HG02884 (cell line): ENCODE data around the gene USP26.
"Not testable (repeated sequence)": the region's sequence is repeated elsewhere in the genome, so short reads cannot be mapped to it uniquely, and the experiment has no call there.

Experiments
- ATAC-seq: cut with Tn5 transposase; IDR thresholded peaks from one replicate; pipeline ENCODE4 v1.9.1; 2021; ENCODE audit warnings: mild to moderate bottlenecking, moderate library complexity; ENCODE audit not compliant: unreplicated experiment

The USP26 gene

GRCh38 chrX:133097031-133097430, at the start of gene USP26:
TSS of gene USP26 (minus strand) at chrX:133097109. CDS start at chrX:133028220, 68,889 bp downstream.
- no peak for ATAC-seq

GRCh38 chrX:133134282-133134681, 37.4 kb upstream of the USP26 start:
- no peak for ATAC-seq

GRCh38 chrX:133120406-133120805, 23.5 kb upstream of the USP26 start:
- ATAC-seq, result no peak

GRCh38 chrX:133094098-133094731, 2.7 kb downstream of the USP26 start:
- no peak for ATAC-seq

GRCh38 chrX:133090236-133090809, 6.6 kb downstream of the USP26 start:
- ATAC-seq, result no peak

GRCh38 chrX:133089411-133089810, 7.5 kb downstream of the USP26 start:
- ATAC-seq, result no peak

- no peak for ATAC-seq
Measured at GRCh38 chrX:133085785-133086184, 11.1 kb downstream of the USP26 start.

- ATAC-seq, result not testable (repeated sequence)
Measured at GRCh38 chrX:133085056-133085455, 11.9 kb downstream of the USP26 start.

- no peak for ATAC-seq
Measured at GRCh38 chrX:133083899-133084298, 13.0 kb downstream of the USP26 start.

GRCh38 chrX:133081990-133082389, 14.9 kb downstream of the USP26 start:
- ATAC-seq, result no peak

GRCh38 chrX:133077856-133078255, 19.1 kb downstream of the USP26 start:
- ATAC-seq, result not testable (repeated sequence)

- no peak for ATAC-seq
Measured at GRCh38 chrX:133072566-133072965, 24.3 kb downstream of the USP26 start.

- no peak for ATAC-seq
Measured at GRCh38 chrX:133068461-133068860, 28.4 kb downstream of the USP26 start.

- ATAC-seq, result no peak
Measured at GRCh38 chrX:133056341-133056740, 40.6 kb downstream of the USP26 start.

GRCh38 chrX:133054761-133055405, 42.0 kb downstream of the USP26 start:
- no peak for ATAC-seq

GRCh38 chrX:133053861-133054598, 42.9 kb downstream of the USP26 start:
- ATAC-seq, result no peak

GRCh38 chrX:133048751-133049150, 48.2 kb downstream of the USP26 start:
- no peak for ATAC-seq

GRCh38 chrX:133046601-133047000, 50.3 kb downstream of the USP26 start:
- no peak for ATAC-seq

- ATAC-seq, result no peak
Measured at GRCh38 chrX:133045986-133046385, 50.9 kb downstream of the USP26 start.

- ATAC-seq, result not testable (repeated sequence)
Measured at GRCh38 chrX:133044145-133044786, 52.6 kb downstream of the USP26 start.

- ATAC-seq, result no peak
Measured at GRCh38 chrX:133042260-133042659, 54.6 kb downstream of the USP26 start.
